ENCODE results near the gene P4HB.

Gene P4HB

GRCh38 chr17:81902023-81902652, 41.8 kb upstream of the P4HB start, which contains the start of gene NPB:
Gene NPB (plus strand): TSS chr17:81902238. CDS start chr17:81902278, 40 bp downstream.
- DNase-seq (ENCODE audit: extremely low spot score): no peak

DNA sequence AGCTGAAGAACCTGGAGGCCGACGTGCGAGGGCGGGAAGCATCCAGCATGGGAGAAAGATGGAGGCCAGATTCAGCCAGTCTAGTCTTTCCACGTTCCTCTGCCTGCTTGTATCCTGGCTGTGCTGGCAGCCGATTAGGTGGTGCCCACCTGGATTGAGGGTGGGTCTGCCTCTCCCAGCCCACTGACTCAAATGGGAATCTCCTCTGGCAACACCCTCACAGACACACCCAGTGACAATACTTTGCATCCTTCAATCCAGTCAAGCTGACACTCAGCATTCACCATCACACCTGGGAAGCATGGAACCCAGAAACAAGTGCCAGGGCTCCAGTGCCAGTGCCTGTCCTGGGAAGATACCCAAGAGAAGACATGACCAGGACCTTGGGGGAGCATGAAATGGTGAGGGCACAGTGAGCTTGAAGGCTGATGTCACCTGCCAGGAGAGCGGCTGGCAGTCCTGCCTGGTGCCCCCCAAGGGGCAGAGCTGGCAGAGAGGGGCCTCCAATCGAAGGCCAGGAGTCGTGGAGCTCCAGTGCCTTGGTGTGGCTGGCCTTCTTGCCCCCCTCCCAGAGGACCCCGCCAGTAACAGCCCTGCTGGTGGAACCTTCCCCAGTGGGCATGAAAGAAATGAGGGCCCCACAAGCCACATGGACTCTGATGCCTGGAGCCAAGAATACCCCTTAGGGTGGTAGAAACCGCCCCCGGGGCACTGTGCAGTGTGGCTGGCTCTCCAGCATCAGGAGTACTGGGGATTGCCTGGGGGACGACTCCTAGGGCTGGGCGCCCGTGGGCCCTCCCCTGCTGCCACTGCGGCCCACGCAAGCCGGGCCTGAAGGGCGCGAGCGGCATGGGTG, 41.1 kb upstream of the P4HB start:
- no peak for DNase-seq (ENCODE audit: extremely low spot score)
- TF ChIP-seq FOXK2 (IDR thresholded peaks at IDR 0.05) (no peak), TARDBP (IDR thresholded peaks at IDR 0.05) (no peak), FOXA1 (IDR thresholded peaks at IDR 0.05) (no peak), ARNT (IDR thresholded peaks at IDR 0.05) (no peak)
- CTCF ChIA-PET: no interaction called here
- POLR2A ChIA-PET: no interaction called here

More at GRCh38 chr17:81902023-81902652, 41.8 kb upstream of the P4HB start, which contains the start of gene NPB:
- POLR2A ChIA-PET: no interaction called here
- CTCF ChIA-PET: no interaction called here
- TF ChIP-seq CTBP1 (IDR thresholded peaks at IDR 0.05; ENCODE audit: borderline replicate concordance) (no peak), SUZ12 (IDR thresholded peaks at IDR 0.05) (no peak), LEF1 (IDR thresholded peaks at IDR 0.05; ENCODE audit: borderline replicate concordance) (no peak), FOXK2 (IDR thresholded peaks at IDR 0.05) (no peak), BHLHE40 (IDR thresholded peaks at IDR 0.05; ENCODE audit: borderline replicate concordance) (no peak), ELF4 (IDR thresholded peaks at IDR 0.05) (no peak), FOXA1 (IDR thresholded peaks at IDR 0.05) (no peak), ARNT (IDR thresholded peaks at IDR 0.05) (no peak), TARDBP (IDR thresholded peaks at IDR 0.05) (no peak), FOXM1 (IDR thresholded peaks at IDR 0.05; ENCODE audit: borderline replicate concordance) (no peak), ZNF384 (IDR thresholded peaks at IDR 0.05) (no peak), NFRKB (IDR thresholded peaks at IDR 0.05) (no peak), HDGF (IDR thresholded peaks at IDR 0.05; ENCODE audit: borderline replicate concordance) (no peak), SP1 (IDR thresholded peaks at IDR 0.05) (no peak)
- TF ChIP-seq, protein P1, sequence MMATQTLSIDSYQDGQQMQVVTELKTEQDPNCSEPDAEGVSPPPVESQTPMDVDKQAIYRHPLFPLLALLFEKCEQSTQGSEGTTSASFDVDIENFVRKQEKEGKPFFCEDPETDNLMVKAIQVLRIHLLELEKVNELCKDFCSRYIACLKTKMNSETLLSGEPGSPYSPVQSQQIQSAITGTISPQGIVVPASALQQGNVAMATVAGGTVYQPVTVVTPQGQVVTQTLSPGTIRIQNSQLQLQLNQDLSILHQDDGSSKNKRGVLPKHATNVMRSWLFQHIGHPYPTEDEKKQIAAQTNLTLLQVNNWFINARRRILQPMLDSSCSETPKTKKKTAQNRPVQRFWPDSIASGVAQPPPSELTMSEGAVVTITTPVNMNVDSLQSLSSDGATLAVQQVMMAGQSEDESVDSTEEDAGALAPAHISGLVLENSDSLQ (IDR thresholded peaks at IDR 0.05): no peak

GRCh38 chr17:81900181-81900820, 40.0 kb upstream of the P4HB start:
- no peak for TF ChIP-seq FOXA1 (IDR thresholded peaks at IDR 0.05)
- TF ChIP-seq HDGF (IDR thresholded peaks at IDR 0.05; ENCODE audit: borderline replicate concordance): no peak
- TF ChIP-seq NFRKB (IDR thresholded peaks at IDR 0.05): no peak
- TF ChIP-seq, protein P1 (IDR thresholded peaks at IDR 0.05): no peak
- no peak for TF ChIP-seq SUZ12 (IDR thresholded peaks at IDR 0.05)
- POLR2A ChIA-PET: no interaction called here
- no peak for DNase-seq (ENCODE audit: extremely low spot score)
- CTCF ChIA-PET: no interaction called here

- ChIA-PET CTCF (no interaction called here), POLR2A (no interaction called here)
- DNase-seq (ENCODE audit: extremely low spot score): no peak
- TF ChIP-seq FOXK2 (IDR thresholded peaks at IDR 0.05) (no peak), ELF4 (IDR thresholded peaks at IDR 0.05) (no peak), NFRKB (IDR thresholded peaks at IDR 0.05) (no peak), FOXM1 (IDR thresholded peaks at IDR 0.05; ENCODE audit: borderline replicate concordance) (no peak), FOXA1 (IDR thresholded peaks at IDR 0.05) (no peak), ZNF384 (IDR thresholded peaks at IDR 0.05) (no peak), SUZ12 (IDR thresholded peaks at IDR 0.05) (no peak), ARNT (IDR thresholded peaks at IDR 0.05) (no peak), HDGF (IDR thresholded peaks at IDR 0.05; ENCODE audit: borderline replicate concordance) (no peak)
- TF ChIP-seq, protein P1 (IDR thresholded peaks at IDR 0.05): no peak
Observed at GRCh38 chr17:81899514-81900166, 39.3 kb upstream of the P4HB start.

GRCh38 chr17:81898885-81899284, 38.5 kb upstream of the P4HB start:
- TF ChIP-seq SUZ12 (IDR thresholded peaks at IDR 0.05): no peak
- TF ChIP-seq, protein P1 (IDR thresholded peaks at IDR 0.05): no peak
- no peak for TF ChIP-seq FOXK2 (IDR thresholded peaks at IDR 0.05)
- TF ChIP-seq NFRKB (IDR thresholded peaks at IDR 0.05): no peak
- TF ChIP-seq ARNT (IDR thresholded peaks at IDR 0.05): no peak
- ChIA-PET POLR2A (no interaction called here), CTCF (no interaction called here)
- DNase-seq (ENCODE audit: extremely low spot score): no peak
